ENCODE data around the gene AGO3.
A peak's percentile ranks its signal among the peaks of the same experiment; 100 is the strongest.

The AGO3 gene

DNA sequence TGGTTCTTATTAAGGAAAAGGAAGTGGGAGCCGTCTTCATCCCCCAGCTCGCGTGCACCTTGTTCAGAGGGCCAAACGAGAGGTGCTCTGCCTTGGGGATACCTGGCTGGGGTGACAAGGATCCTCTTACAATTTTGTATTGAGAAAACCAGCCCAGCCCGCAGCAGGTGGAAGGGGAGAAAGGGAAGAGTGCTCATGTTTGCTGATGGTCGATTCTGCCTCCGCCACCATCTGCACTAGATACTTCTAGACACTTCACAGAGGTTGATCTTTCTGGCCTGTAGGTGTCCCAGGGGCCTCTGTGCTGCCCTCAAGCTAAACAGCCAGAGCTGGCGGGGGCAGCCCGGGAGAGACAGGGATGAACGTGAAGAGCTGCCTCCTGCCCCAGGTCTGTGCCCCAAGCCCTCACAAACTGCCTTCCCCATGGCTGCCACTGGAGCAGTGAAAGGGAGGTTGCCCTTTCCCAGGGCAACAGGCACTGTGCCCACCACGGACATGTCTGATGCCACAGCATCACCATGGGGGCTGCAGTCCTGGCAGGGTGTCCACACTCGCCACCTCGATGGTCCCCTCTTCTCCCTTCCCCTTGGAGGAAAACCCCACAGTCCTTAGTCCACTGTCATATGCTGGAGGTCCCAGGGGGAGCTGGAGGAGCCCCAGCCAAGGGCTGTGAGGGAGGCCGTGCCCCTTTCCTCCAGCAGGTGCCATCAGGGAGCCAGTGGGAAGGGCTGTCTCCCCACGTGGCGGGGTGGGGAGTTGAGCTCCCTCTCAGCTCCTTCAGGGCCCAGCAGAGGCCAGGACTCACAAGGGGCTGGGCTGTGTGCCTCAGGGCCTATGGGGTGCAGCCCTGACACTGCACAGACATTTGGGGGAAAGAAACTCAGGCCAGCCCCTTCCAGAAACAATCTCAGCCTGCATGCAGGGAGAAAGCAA lies 165.9 kb downstream of the AGO3 start:
- TF ChIP-seq, protein P1, sequence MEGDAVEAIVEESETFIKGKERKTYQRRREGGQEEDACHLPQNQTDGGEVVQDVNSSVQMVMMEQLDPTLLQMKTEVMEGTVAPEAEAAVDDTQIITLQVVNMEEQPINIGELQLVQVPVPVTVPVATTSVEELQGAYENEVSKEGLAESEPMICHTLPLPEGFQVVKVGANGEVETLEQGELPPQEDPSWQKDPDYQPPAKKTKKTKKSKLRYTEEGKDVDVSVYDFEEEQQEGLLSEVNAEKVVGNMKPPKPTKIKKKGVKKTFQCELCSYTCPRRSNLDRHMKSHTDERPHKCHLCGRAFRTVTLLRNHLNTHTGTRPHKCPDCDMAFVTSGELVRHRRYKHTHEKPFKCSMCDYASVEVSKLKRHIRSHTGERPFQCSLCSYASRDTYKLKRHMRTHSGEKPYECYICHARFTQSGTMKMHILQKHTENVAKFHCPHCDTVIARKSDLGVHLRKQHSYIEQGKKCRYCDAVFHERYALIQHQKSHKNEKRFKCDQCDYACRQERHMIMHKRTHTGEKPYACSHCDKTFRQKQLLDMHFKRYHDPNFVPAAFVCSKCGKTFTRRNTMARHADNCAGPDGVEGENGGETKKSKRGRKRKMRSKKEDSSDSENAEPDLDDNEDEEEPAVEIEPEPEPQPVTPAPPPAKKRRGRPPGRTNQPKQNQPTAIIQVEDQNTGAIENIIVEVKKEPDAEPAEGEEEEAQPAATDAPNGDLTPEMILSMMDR (IDR thresholded peaks at IDR 0.05; ENCODE audit: extremely low read depth, insufficient read depth, missing control alignments): no peak
- no peak for DNase-seq (ENCODE audit: low spot score)
- in situ Hi-C loops (cut with MboI; ENCODE audit: low pct_unique_long_range_greater_than_20kb, low sequenced_read_pairs, unreplicated experiment): loop anchor here (10.0 kb wide), 1 partner anchor 88 kb away; no protein-coding TSS in a partner anchor

DNA sequence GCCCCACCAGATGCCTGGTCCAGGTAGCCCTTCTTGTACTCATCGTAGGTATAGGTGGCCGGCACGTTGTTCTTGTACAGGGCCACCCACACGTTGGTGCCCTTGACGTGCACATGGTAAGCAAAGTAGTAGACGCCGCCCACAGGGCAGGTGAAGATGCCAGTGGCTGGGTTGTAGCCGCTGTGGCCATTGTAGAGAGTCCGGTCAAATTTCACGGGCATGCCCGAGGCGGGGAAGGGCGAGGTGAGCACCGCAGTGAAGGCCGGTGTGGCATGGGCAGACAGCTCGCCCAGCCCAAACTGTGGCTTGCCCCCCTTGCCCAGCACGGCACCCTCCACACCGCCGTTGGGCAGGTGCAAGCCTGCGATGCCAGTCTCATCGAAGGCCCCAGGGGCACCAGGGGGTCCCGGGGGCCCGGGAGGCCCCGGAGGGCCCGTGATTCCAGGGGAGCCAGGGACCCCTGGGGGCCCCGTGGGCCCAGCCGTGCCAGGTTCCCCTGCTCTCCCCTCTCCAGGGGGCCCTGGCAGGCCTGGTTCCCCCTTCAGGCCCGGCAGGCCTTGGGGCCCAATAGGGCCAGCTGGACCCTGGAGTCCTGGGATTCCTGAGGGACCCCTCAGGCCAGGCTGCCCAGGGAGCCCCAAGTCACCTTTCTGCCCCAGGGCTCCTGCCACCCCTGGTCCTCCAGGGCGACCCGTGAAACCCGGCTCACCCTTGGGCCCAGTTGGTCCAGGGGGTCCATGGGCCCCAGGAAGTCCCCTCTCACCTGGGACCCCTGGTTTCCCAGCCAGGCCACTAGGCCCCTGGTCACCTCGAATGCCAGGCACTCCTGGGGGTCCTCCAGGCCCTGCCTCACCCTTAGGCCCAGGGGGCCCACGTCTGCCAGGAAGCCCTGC lies 167.0 kb downstream of the AGO3 start:
- DNase-seq (ENCODE audit: low spot score): no peak
- TF ChIP-seq, protein P1 (IDR thresholded peaks at IDR 0.05; ENCODE audit: extremely low read depth, insufficient read depth, missing control alignments): no peak
- in situ Hi-C loops (cut with MboI; ENCODE audit: low pct_unique_long_range_greater_than_20kb, low sequenced_read_pairs, unreplicated experiment): loop anchor here (10.0 kb wide), 1 partner anchor 87 kb away; no protein-coding TSS in a partner anchor

DNA sequence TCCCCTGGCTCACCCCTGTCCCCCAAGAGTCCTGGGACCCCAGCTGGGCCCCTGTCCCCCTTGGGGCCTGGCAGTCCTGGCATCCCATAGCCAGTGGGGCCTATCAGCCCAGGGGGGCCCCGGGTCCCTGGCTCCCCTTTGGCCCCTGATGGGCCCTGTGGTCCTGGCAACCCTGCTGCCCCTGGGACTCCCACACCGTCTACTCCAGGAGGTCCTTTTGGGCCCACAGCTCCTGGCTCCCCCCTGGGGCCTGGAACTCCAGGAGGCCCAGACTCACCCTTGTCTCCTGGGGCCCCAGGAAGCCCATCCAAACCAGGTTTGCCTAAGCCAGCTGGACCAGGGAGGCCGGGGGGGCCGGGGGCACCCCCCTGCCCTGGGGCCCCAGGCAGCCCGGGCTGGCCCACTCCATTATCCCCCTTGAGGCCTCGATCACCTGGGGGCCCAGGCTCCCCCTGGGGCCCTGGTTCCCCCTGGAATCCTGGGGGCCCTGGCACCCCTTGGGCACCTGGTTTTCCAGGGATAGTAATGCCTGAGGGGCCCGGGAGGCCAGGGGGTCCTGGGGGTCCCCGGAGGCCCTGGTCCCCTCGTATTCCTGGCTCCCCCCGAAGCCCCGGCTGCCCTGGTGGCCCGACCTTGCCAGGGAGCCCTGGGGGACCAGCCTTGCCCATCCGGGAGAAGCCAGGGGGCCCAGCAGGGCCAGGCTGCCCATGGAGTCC lies 167.9 kb downstream of the AGO3 start:
- in situ Hi-C loops (cut with MboI; ENCODE audit: low pct_unique_long_range_greater_than_20kb, low sequenced_read_pairs, unreplicated experiment): loop anchor here (10.0 kb wide), 1 partner anchor 86 kb away; no protein-coding TSS in a partner anchor
- TF ChIP-seq, protein P1 (IDR thresholded peaks at IDR 0.05; ENCODE audit: extremely low read depth, insufficient read depth, missing control alignments): no peak

DNA sequence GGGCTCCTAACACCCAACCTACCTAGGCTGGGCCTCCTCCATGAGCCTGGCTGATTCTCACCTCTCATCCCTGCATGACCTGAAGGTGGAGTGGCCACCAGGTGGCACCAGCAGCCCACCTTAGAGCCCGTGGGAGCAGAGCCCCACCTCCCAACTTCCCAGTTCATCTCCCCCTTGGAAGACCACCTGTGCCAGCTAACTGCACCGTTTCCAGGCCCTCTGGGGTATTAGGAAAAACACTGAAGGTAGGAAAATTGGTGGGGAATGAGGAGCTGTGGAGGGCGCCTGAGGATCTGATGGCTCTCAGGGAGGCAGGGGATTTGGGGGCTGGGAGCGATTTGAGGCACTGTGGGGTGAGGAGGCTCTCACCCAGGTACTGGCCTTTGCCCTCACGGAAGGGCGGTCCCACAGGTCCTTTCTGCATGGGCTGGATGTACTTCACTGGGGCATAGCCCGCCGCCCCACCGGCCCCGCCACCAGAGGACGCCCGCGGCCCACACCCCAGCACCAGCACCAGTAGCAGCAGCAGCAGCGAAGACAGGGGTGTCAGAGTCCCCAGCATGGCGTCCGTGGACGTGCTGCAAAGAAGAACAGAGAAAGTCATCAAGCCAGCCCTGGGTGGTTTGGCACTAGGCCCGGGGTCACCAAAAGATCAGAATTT lies 168.9 kb downstream of the AGO3 start:
- in situ Hi-C loops (cut with MboI; ENCODE audit: low pct_unique_long_range_greater_than_20kb, low sequenced_read_pairs, unreplicated experiment): loop anchor here (10.0 kb wide), 1 partner anchor 85 kb away; no protein-coding TSS in a partner anchor
- TF ChIP-seq, protein P1 (IDR thresholded peaks at IDR 0.05; ENCODE audit: extremely low read depth, insufficient read depth, missing control alignments): peak; percentile 92
- DNase-seq (ENCODE audit: low spot score): peak; percentile 91

More for the DNA sequence above, 167.9 kb downstream of the AGO3 start:
- DNase-seq (ENCODE audit: low spot score): no peak

DNA sequence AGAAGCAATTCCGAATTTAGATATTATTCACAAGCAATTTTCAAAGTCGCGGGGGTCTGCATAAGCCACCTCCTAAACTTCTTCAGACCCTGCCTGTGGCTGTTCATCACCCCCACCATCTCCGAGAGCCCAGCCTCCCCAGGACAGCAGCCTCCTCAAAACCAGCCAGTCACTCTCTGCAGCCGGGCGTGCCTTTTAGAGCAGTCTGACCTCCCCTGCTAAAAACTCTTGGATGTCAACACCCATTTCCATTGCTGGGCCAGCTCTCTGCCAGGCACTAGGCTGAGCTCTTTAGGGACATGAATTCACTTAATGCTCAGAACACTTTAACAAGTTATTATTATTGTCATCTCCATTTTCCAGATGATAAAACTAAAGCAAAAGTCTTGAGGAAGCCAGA lies 169.5 kb downstream of the AGO3 start:
- TF ChIP-seq, protein P1 (IDR thresholded peaks at IDR 0.05; ENCODE audit: extremely low read depth, insufficient read depth, missing control alignments): no peak
- in situ Hi-C loops (cut with MboI; ENCODE audit: low pct_unique_long_range_greater_than_20kb, low sequenced_read_pairs, unreplicated experiment): no loop called here
- no peak for DNase-seq (ENCODE audit: low spot score)
